GM12878 (cell line): ENCODE results near the gene RCOR2.

ENCODE experiments used
- CREB1 ChIP-seq: IDR thresholded peaks from 2 replicates; pipeline ENCODE4 v1.6.1; 2012; ENCODE audit warnings: low read depth, mild to moderate bottlenecking, inconsistent platforms
- JUND ChIP-seq: IDR thresholded peaks from 2 replicates; pipeline ENCODE4 v1.6.1; 2012; ENCODE audit warnings: low read depth, mild to moderate bottlenecking, low read length, improper control_type of control experiment, moderate library complexity

DNA sequence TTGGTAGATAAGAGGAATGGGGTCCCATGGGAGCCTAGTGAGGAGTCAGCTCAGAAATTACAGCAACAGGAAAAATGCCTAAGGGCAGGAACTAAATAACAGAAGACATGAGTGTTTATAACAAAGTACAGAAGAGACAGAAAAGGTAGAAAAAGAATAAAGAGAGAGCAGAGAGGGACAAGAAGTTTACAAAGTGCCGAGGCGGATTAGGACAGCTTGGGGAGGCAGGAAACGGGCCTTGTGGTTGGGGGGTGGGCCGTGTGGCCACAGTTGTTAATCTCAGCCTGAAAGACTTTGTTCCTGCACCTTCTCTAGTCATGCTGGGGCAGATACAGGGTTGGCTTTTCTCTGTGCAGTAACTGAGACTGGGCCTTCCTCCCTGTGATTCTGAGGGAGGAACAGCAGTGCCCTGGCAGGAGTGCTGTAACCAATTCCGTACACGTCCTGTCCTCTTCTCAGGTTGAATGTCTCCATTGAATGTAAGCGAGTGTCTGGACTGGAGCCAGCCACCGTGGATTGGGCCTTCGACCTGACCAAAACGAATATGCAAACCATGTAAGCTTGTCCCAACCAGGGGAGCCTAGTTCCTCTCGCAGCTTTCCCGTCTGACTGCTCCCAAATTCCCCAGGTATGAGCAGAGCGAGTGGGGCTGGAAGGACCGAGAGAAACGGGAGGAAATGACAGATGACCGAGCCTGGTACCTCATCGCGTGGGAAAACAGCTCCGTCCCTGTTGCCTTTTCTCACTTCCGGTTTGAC, 35.0 kb upstream of the RCOR2 start:
- TF ChIP-seq JUND (no peak), CREB1 (peak; percentile 51; the same call in 1 of the 2 replicates)
